GM23338 (cell line): ENCODE results near the gene ACSL4.

ENCODE experiments used
- CREB1 ChIP-seq: fragments of 250-450 bp; sonication (Bioruptor Pico); IDR thresholded peaks from 2 replicates; pipeline ENCODE4 v1.5.0; 2020; ENCODE audit warnings: low read depth, mild to moderate bottlenecking, moderate library complexity
- CTCF ChIP-seq, 2 experiments: fragments of 200-600 bp in 1 of 2; sonication (generic) in 1 of 2; conservative IDR thresholded peaks; 2 replicates each; pipeline versions ENCODE4 v1.5.1 to v1.6.1; 2016 to 2017; ENCODE audit warnings: antibody characterized with exemption in 2 of 2, low read depth in 2 of 2, mild to moderate bottlenecking in 2 of 2, moderate library complexity in 1 of 2
- ETS1 ChIP-seq: IDR thresholded peaks from 2 replicates; pipeline ENCODE4 v1.6.1; 2016; ENCODE audit warnings: antibody characterized with exemption
- EZH2 ChIP-seq: fragments of 200-600 bp; sonication (generic); IDR thresholded peaks from one replicate; pipeline ENCODE4 v1.8.0; 2017; ENCODE audit warnings: antibody characterized with exemption, mild to moderate bottlenecking, low read depth; ENCODE audit not compliant: unreplicated experiment
- EZH2phosphoT487 ChIP-seq: fragments of 200-600 bp; sonication (generic); IDR thresholded peaks from one replicate; pipeline ENCODE4 v1.8.1; 2018; ENCODE audit warnings: antibody characterized with exemption; ENCODE audit not compliant: unreplicated experiment
- JUNB ChIP-seq: IDR thresholded peaks from one replicate; pipeline ENCODE4 v1.6.1; 2016; ENCODE audit warnings: antibody characterized with exemption; ENCODE audit not compliant: unreplicated experiment
- NANOG ChIP-seq: IDR thresholded peaks from 2 replicates; pipeline ENCODE4 v1.6.1; 2016; ENCODE audit warnings: antibody characterized with exemption, borderline replicate concordance
- POLR2AphosphoS5 ChIP-seq: IDR thresholded peaks from 2 replicates; pipeline ENCODE4 v1.6.1; 2016; ENCODE audit warnings: antibody characterized with exemption, low read depth
- REST ChIP-seq: IDR thresholded peaks from one replicate; pipeline ENCODE4 v1.6.1; 2018; ENCODE audit warnings: antibody characterized with exemption; ENCODE audit not compliant: unreplicated experiment
- STAT1 ChIP-seq: IDR thresholded peaks from one replicate; pipeline ENCODE4 v1.6.1; 2016; ENCODE audit warnings: antibody characterized with exemption; ENCODE audit not compliant: unreplicated experiment
- ZNF114 ChIP-seq: fragments of 250-450 bp; sonication (Bioruptor Pico); IDR thresholded peaks from 2 replicates; pipeline ENCODE4 v1.5.0; 2020; ENCODE audit warnings: mild to moderate bottlenecking, moderate library complexity
- ZNF331 ChIP-seq: fragments of 250-450 bp; sonication (Bioruptor Pico); IDR thresholded peaks from 2 replicates; pipeline ENCODE4 v1.5.0; 2020; ENCODE audit warnings: low read depth, mild to moderate bottlenecking, moderate library complexity
- ZNF462 ChIP-seq: fragments of 250-450 bp; sonication (Bioruptor Pico); IDR thresholded peaks from 2 replicates; pipeline ENCODE4 v1.5.0; 2020; ENCODE audit warnings: mild to moderate bottlenecking, moderate library complexity

- TF ChIP-seq CTCF (conservative IDR thresholded peaks at IDR 0.05; ENCODE audit: low read depth in 2 of 2) (no peak), POLR2AphosphoS5 (no peak), EZH2 (no peak), ZNF462 (CRISPR knock-in tag) (no peak), JUNB (no peak), EZH2phosphoT487 (no peak), CREB1 (no peak), ETS1 (no peak), REST (no peak), ZNF114 (no peak), STAT1 (no peak), NANOG (no peak), ZNF331 (CRISPR knock-in tag) (no peak)
Observed at GRCh38 chrX:109709129-109709631, 23.9 kb downstream of the ACSL4 start.
